ENCODE results near the gene ZDHHC3.

GRCh38 chr3:44924457-44925084, 51.4 kb downstream of the ZDHHC3 start:
- TF ChIP-seq CTCF (IDR thresholded peaks at IDR 0.05; ENCODE audit: low read depth, low read length, poor library complexity, severe bottlenecking) = no peak
- no peak for TF ChIP-seq EZH2phosphoT487 (IDR thresholded peaks at IDR 0.05; ENCODE audit: borderline replicate concordance, low read length)

All from DOHH2 (cell line).